HepG2 (cell line): ENCODE measurements around the gene RCOR1. TPM values are rescaled to one million over a fixed set of nuclear protein-coding genes. Genes with fewer than 3 reads are reported as not detected.

Source experiments
- CBFB ChIP-seq: sonication (generic); formaldehyde crosslinking; IDR thresholded peaks from 2 replicates; pipeline ENCODE4 v1.4.0; 2020; ENCODE audit warnings: missing genetic modification reagents
- FOXP4 ChIP-seq: sonication (generic); formaldehyde crosslinking; IDR thresholded peaks from 2 replicates; pipeline ENCODE4 v1.4.0; 2020; ENCODE audit warnings: missing genetic modification reagents
- MAFF ChIP-seq: IDR thresholded peaks from 2 replicates; pipeline ENCODE4 v1.6.1; 2011; ENCODE audit warnings: low read depth, low read length, improper control_type of control experiment
- MXD3 ChIP-seq: IDR thresholded peaks from 2 replicates; pipeline ENCODE4 v1.6.1; 2016; ENCODE audit warnings: mild to moderate bottlenecking, missing biosample characterization, missing genetic modification reagents
- PHB2 ChIP-seq: fragments of 450-650 bp; IDR thresholded peaks from 2 replicates; pipeline ENCODE4 v1.6.1; 2018; ENCODE audit not compliant: partially characterized antibody
- SRSF9 ChIP-seq: fragments of 200-400 bp; formaldehyde crosslinking; IDR thresholded peaks from 2 replicates; pipeline ENCODE4 v1.6.1; 2018; ENCODE audit warnings: borderline replicate concordance, mild to moderate bottlenecking, low read depth, low read length; ENCODE audit not compliant: insufficient read depth, poor library complexity, severe bottlenecking
- TRIM22 ChIP-seq: fragments of 450-650 bp; IDR thresholded peaks from 2 replicates; pipeline ENCODE4 v1.6.1; 2017
- ZBTB7B ChIP-seq: sonication (generic); formaldehyde crosslinking; IDR thresholded peaks from 2 replicates; pipeline ENCODE4 v1.4.0; 2020; ENCODE audit warnings: missing genetic modification reagents
- ZC3H13 ChIP-seq: sonication (generic); formaldehyde crosslinking; IDR thresholded peaks from 2 replicates; pipeline ENCODE4 v1.8.1; 2023; ENCODE audit warnings: mild to moderate bottlenecking, missing genetic modification reagents, moderate library complexity
- ZFP82 ChIP-seq: sonication (generic); formaldehyde crosslinking; IDR thresholded peaks from 2 replicates; pipeline ENCODE4 v1.5.1; 2020; ENCODE audit warnings: mild to moderate bottlenecking, missing genetic modification reagents, borderline replicate concordance
- ZNF101 ChIP-seq: sonication (generic); formaldehyde crosslinking; IDR thresholded peaks from 2 replicates; pipeline ENCODE4 v1.4.0; 2020; ENCODE audit warnings: mild to moderate bottlenecking, low read depth, missing genetic modification reagents, borderline replicate concordance
- ZNF24 ChIP-seq: fragments of 450-650 bp; IDR thresholded peaks from 2 replicates; pipeline ENCODE4 v1.6.1; 2017; ENCODE audit warnings: antibody characterized with exemption, mild to moderate bottlenecking
- ZNF3 ChIP-seq: IDR thresholded peaks from 2 replicates; pipeline ENCODE4 v1.7.0; 2017; ENCODE audit warnings: inconsistent platforms
- ZNF331 ChIP-seq: sonication (generic); formaldehyde crosslinking; IDR thresholded peaks from 2 replicates; pipeline ENCODE4 v1.4.0; 2020; ENCODE audit warnings: missing genetic modification reagents
- ZNF580 ChIP-seq: IDR thresholded peaks from 2 replicates; pipeline ENCODE4 v1.6.1; 2016; ENCODE audit warnings: low read depth, borderline replicate concordance
- ZNF605 ChIP-seq: sonication (generic); formaldehyde crosslinking; IDR thresholded peaks from 2 replicates; pipeline ENCODE4 v1.8.0; 2022; ENCODE audit warnings: mild to moderate bottlenecking, missing genetic modification reagents
- ZNF775 ChIP-seq: sonication (generic); formaldehyde crosslinking; IDR thresholded peaks from 2 replicates; pipeline ENCODE4 v1.4.0; 2020; ENCODE audit warnings: missing genetic modification reagents, mild to moderate bottlenecking, moderate library complexity, borderline replicate concordance
- ZNF850 ChIP-seq: sonication (generic); formaldehyde crosslinking; conservative IDR thresholded peaks from 2 replicates; pipeline ENCODE4 v1.9.0; 2021; ENCODE audit warnings: mild to moderate bottlenecking, missing genetic modification reagents
- ZSCAN25 ChIP-seq: sonication (generic); formaldehyde crosslinking; IDR thresholded peaks from 2 replicates; pipeline ENCODE4 v1.8.0; 2022; ENCODE audit warnings: mild to moderate bottlenecking, missing genetic modification reagents
- polyA plus RNA-seq, 8 experiments: library from polyadenylated mRNA; depleted of rRNA in 3 of 8; stranded (reverse) in 7 of 8; unstranded in 1 of 8; fragments of >200 nt; fragmentation: Illumina TruSeq in 4 of 8; extraction: Trizol in 4 of 8; gene quantifications; 2 replicates each; pipeline versions ENCODE4 v1.2.1 to v1.2.3, GENCODE V29; 2011 to 2016; ENCODE audit warnings: low read depth in 4 of 8, missing spikeins in 1 of 8, mixed read lengths in 1 of 8; ENCODE audit not compliant: insufficient read depth in 1 of 8
- total RNA-seq, 5 experiments: library from RNA; depleted of rRNA; stranded (reverse); fragments of >200 nt; fragmentation: Illumina TruSeq; extraction: Trizol; gene quantifications; 2 replicates each; pipeline ENCODE4 v1.2.3, GENCODE V29; 2016; ENCODE audit warnings: low read depth in 1 of 5
- TF ChIP-seq, protein P1 (sequence below): sonication (generic); formaldehyde crosslinking; IDR thresholded peaks from 2 replicates; pipeline ENCODE4 v1.9.0; 2021; ENCODE audit warnings: missing genetic modification reagents, borderline replicate concordance
- TF ChIP-seq, protein P2 (sequence below): sonication (generic); formaldehyde crosslinking; IDR thresholded peaks from 2 replicates; pipeline ENCODE4 v1.5.1; 2020; ENCODE audit warnings: mild to moderate bottlenecking, missing genetic modification reagents, borderline replicate concordance

The RCOR1 gene
- total and polyA plus RNA-seq, 2 of the 13 experiments (the other 11 are each of a cell fraction or from before 2014, with no cell fraction given) = 10.2 to 11.1 TPM

DNA sequence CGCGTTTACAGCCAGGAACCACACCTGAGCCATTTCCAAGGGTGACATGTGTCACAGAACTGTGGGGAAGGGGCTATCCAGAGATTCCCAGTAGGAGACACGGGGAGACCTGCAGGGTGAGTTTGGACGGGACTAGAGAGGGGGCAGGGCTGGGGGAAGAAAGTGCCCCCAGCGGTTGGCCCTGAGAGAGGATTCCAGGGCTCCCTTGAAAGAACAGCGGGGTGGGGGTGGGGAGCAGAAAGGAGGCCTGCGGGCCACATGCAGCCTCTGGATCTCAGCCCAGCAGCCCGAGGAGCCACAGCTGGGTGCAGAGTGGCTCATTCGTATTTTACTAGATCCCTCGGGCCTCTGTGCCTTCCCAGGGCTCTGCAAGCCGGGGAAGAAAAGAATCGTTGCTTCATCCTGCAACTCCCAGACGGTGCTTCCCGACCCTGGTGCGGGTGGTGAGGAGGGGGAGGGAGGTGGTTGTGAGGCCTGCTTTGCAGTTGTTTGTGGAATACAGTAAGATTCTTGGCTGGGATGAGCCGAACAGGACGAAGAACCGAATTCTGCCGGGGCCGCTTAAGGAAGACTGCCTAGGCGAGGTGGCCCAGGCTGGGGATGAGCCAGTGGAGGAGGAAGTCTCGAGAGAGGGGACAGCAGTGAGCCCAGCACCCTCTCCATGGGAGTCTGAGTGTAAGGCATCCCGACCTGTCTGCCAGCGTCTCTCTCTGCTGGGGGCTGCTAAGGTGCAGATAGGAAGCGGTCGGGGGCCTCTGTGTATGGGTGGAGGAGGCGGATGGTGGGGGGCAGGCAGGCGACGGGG is 46.8 kb upstream of the RCOR1 start (continued):
- peak; percentile 98 for TF ChIP-seq ZNF850 (CRISPR knock-in tag)
- no peak for TF ChIP-seq MAFF
- TF ChIP-seq SRSF9 = no peak
- TF ChIP-seq TRIM22 = no peak
- TF ChIP-seq ZC3H13 = no peak
- TF ChIP-seq ZNF3 (CRISPR knock-in tag) = no peak
- TF ChIP-seq, protein P1, sequence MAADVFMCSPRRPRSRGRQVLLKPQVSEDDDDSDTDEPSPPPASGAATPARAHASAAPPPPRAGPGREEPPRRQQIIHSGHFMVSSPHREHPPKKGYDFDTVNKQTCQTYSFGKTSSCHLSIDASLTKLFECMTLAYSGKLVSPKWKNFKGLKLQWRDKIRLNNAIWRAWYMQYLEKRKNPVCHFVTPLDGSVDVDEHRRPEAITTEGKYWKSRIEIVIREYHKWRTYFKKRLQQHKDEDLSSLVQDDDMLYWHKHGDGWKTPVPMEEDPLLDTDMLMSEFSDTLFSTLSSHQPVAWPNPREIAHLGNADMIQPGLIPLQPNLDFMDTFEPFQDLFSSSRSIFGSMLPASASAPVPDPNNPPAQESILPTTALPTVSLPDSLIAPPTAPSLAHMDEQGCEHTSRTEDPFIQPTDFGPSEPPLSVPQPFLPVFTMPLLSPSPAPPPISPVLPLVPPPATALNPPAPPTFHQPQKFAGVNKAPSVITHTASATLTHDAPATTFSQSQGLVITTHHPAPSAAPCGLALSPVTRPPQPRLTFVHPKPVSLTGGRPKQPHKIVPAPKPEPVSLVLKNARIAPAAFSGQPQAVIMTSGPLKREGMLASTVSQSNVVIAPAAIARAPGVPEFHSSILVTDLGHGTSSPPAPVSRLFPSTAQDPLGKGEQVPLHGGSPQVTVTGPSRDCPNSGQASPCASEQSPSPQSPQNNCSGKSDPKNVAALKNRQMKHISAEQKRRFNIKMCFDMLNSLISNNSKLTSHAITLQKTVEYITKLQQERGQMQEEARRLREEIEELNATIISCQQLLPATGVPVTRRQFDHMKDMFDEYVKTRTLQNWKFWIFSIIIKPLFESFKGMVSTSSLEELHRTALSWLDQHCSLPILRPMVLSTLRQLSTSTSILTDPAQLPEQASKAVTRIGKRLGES = no peak
- no peak for TF ChIP-seq PHB2
- TF ChIP-seq, protein P2, sequence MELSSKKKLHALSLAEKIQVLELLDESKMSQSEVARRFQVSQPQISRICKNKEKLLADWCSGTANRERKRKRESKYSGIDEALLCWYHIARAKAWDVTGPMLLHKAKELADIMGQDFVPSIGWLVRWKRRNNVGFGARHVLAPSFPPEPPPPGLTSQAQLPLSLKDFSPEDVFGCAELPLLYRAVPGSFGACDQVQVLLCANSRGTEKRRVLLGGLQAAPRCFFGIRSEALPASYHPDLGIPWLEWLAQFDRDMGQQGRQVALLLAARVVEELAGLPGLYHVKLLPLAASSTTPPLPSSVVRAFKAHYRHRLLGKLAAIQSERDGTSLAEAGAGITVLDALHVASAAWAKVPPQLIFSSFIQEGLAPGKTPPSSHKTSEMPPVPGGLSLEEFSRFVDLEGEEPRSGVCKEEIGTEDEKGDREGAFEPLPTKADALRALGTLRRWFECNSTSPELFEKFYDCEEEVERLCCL (CRISPR knock-in tag) = no peak
- peak; percentile 34; the same call in 1 of the 2 replicates for TF ChIP-seq ZNF580 (CRISPR knock-in tag)
- 0 out of 2 replicates have a peak, but pooled peaks have one; percentile 31 for TF ChIP-seq CBFB (CRISPR knock-in tag)
- TF ChIP-seq ZBTB7B (CRISPR knock-in tag) = peak; percentile 28; the same call in 1 of the 2 replicates
- no peak for TF ChIP-seq ZNF775 (CRISPR knock-in tag)
- peak; percentile 58; the same call in 1 of the 2 replicates for TF ChIP-seq ZNF331 (CRISPR knock-in tag)
- no peak; the same call in 1 of the 2 replicates for TF ChIP-seq MXD3
- TF ChIP-seq ZSCAN25 (CRISPR knock-in tag) = peak; percentile 9; the same call in 1 of the 2 replicates
- no peak for TF ChIP-seq ZFP82 (CRISPR knock-in tag)
- TF ChIP-seq ZNF24 = no peak
- no peak for TF ChIP-seq ZNF101
- TF ChIP-seq ZNF605 (CRISPR knock-in tag) = peak; percentile 72; the same call in 1 of the 2 replicates
- TF ChIP-seq FOXP4 (CRISPR knock-in tag) = no peak; the same call in 1 of the 2 replicates
